ENCODE data around the gene RHBG. TPM values are rescaled to one million over a fixed set of nuclear protein-coding genes. Genes with fewer than 3 reads are reported as not detected.

The RHBG gene
- polyA plus RNA-seq, 1 experiment: not detected

DNA sequence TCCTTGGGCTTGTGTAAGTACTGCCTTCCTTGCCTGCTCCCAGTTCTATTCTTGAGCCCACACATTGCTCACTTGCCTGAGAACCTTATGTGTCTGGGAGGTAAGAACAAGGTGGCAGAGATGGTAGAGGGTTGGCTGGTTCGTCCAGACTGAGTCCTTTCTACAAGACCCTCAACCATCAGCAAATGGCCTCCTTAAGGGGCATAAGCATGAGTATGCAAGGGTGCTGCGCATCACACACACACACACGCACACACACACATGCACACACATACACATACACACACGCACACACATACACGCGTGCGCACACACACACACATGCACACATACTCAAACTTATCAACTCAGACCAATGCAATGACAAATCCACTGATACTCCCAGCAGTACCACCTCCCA is 56.9 kb downstream of the RHBG start:
- H3K4me3 ChIP-seq (ENCODE audit: low read depth, low read length): no peak overlapping the region
- DNase-seq (ENCODE audit: low read depth, low spot score): no peak
- CTCF ChIA-PET: interaction anchor here (0.9 to 3.9 kb wide), 2 partner anchors 40 to 64 kb away, joined by 4 to 15 read pairs; no protein-coding TSS in a partner anchor
- no peak overlapping the region for H3K27ac ChIP-seq (ENCODE audit: low read depth, low read length)
- H3K9me3 ChIP-seq (ENCODE audit: control insufficient read depth, insufficient read depth, low read length): peaks cover 4% of the 10 kb centered on the region; the same call in 1 of the 2 replicates
- TF ChIP-seq, protein P1, sequence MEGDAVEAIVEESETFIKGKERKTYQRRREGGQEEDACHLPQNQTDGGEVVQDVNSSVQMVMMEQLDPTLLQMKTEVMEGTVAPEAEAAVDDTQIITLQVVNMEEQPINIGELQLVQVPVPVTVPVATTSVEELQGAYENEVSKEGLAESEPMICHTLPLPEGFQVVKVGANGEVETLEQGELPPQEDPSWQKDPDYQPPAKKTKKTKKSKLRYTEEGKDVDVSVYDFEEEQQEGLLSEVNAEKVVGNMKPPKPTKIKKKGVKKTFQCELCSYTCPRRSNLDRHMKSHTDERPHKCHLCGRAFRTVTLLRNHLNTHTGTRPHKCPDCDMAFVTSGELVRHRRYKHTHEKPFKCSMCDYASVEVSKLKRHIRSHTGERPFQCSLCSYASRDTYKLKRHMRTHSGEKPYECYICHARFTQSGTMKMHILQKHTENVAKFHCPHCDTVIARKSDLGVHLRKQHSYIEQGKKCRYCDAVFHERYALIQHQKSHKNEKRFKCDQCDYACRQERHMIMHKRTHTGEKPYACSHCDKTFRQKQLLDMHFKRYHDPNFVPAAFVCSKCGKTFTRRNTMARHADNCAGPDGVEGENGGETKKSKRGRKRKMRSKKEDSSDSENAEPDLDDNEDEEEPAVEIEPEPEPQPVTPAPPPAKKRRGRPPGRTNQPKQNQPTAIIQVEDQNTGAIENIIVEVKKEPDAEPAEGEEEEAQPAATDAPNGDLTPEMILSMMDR (IDR thresholded peaks at IDR 0.05; ENCODE audit: low read depth, low read length): no peak
- H3K27me3 ChIP-seq (ENCODE audit: control insufficient read depth, insufficient read depth, low read length): peaks cover 96% of the 10 kb centered on the region
- POLR2A ChIA-PET: no interaction called here

DNA sequence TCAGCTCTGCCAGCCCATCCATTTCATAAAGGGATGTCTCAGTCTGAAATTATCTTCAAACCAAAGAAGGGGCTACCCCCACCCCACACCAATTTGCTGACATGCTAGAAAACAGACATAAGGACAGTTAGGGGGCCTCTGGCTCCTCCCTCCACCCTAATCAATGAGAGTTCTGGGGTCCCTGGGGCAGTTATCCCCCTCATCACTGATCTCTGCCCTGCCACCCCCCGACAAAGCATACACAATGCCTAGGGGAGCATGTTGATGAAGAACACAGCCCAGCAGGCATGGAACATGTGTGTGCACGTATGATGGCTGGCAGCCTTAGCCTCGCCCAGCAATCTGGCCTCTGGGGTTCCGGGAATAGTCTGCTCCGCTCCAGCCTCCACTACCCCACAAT is 58.9 kb downstream of the RHBG start:
- TF ChIP-seq, protein P1 (IDR thresholded peaks at IDR 0.05; ENCODE audit: low read depth, low read length): no peak
- Histone ChIP-seq H3K27ac (ENCODE audit: low read depth, low read length) (no peak overlapping the region), H3K4me3 (ENCODE audit: low read depth, low read length) (no peak overlapping the region), H3K9me3 (ENCODE audit: control insufficient read depth, insufficient read depth, low read length) (no peaks in the 10 kb centered on the region), H3K27me3 (ENCODE audit: control insufficient read depth, insufficient read depth, low read length) (peaks cover 96% of the 10 kb centered on the region)
- ChIA-PET CTCF (interaction anchor here (1.7 kb wide), 1 partner anchor 18 kb away, joined by 6 read pairs; no protein-coding TSS in a partner anchor), POLR2A (no interaction called here)
- no peak for DNase-seq (ENCODE audit: low read depth, low spot score)

DNA sequence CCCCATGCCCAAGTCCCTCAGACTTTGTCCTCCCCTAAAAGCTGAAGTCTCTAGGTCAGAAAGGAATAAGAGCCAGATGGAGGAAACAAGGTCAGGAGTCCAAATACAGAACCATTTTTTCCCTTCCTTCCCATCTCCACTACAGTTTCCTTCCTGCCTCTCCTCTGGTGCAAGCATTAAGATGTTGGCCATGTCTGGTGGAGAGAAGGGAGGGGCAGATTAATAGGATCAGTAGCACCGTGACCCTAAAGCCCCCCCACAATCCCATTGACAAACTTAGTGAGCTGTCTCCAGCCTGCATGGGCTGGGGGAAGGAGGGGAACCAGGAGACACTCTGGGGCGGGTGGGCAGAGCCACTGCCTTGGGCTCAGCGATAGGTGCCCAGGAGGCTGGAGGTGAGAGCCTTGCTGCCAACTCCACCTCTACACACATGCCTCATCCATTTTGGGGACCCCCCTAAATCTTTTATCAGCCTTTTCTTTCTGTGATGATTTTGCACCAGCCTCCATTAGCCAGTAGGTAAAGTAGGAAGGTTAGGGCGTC is 59.8 kb downstream of the RHBG start:
- CTCF ChIA-PET: interaction anchor here (2.4 kb wide), 1 partner anchor 17 kb away, joined by 13 read pairs; no protein-coding TSS in a partner anchor

DNA sequence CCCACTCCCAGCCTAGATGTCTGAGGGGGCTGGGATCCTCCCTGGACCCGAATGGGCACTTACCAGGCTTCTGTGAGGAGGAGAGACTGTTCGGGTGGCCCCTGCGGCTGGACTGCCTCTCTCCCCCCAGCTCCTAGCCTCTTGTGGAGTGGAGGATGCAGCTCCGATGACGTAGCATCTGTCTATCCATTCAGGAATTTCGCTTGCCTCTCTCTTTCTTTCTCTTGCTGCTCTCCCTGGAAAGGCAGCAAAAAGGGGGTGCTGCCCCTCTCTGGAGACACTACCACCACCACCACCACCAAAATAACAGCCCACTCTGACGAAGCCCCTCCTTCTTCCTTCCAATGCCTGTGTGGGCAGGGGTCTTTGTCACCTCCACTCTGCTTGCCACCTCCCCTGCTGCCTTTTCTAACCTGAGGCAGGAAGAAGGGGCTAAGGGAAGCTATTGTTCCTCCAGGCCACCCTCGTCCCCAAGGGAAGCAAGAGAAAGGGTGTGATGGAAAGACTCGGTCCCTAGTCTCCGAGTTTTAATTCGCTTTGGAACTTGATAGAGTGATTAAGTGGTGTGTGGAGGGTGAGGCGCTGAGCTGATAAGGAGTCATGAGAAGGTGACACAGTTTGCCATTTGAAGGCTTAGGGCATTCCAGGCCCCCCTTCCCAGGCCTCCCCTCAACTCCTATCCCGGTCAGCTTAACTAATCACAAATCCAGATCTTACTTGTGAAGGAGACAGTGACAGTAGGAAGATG is 60.5 kb downstream of the RHBG start:
- no peak for DNase-seq (ENCODE audit: low read depth, low spot score)
- ChIA-PET POLR2A (no interaction called here), CTCF (interaction anchor here (2.4 kb wide), 1 partner anchor 16 kb away, joined by 13 read pairs; no protein-coding TSS in a partner anchor)
- Histone ChIP-seq H3K9me3 (ENCODE audit: control insufficient read depth, insufficient read depth, low read length) (no peaks in the 10 kb centered on the region), H3K27me3 (ENCODE audit: control insufficient read depth, insufficient read depth, low read length) (peaks cover 96% of the 10 kb centered on the region), H3K4me3 (ENCODE audit: low read depth, low read length) (no peak overlapping the region), H3K27ac (ENCODE audit: low read depth, low read length) (no peak overlapping the region)
- TF ChIP-seq, protein P1 (IDR thresholded peaks at IDR 0.05; ENCODE audit: low read depth, low read length): no peak

More for the DNA sequence above, 59.8 kb downstream of the RHBG start:
- Histone ChIP-seq H3K27me3 (ENCODE audit: control insufficient read depth, insufficient read depth, low read length) (peaks cover 96% of the 10 kb centered on the region), H3K27ac (ENCODE audit: low read depth, low read length) (no peak overlapping the region), H3K9me3 (ENCODE audit: control insufficient read depth, insufficient read depth, low read length) (no peaks in the 10 kb centered on the region), H3K4me3 (ENCODE audit: low read depth, low read length) (no peak overlapping the region)
- POLR2A ChIA-PET: no interaction called here
- TF ChIP-seq, protein P1 (IDR thresholded peaks at IDR 0.05; ENCODE audit: low read depth, low read length): no peak
- DNase-seq (ENCODE audit: low read depth, low spot score): no peak

DNA sequence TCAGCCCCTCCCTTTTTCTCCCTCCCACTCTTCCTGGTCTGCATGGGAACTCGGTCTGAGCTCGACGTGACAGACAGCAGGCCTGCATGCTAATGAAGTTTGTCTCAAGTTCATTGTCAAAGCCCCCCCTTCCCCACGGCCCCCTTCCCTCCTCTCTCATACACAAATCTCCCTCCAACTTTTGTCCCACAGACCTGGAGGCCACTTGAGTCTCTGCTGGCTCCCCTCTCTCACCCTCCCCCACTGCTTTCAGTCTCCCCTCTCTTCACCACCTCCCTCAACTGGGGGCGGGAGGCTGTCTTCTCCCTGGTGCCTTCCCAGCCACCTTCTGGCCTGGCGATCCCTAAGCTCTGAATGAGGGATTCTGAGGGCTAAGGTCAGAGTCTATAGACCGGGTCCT is 61.3 kb downstream of the RHBG start:
- CTCF ChIA-PET: interaction anchor here (1.2 to 2.4 kb wide), 2 partner anchors 15 to 44 kb away, joined by 11 to 13 read pairs; no protein-coding TSS in a partner anchor
- TF ChIP-seq, protein P1 (IDR thresholded peaks at IDR 0.05; ENCODE audit: low read depth, low read length): no peak
- POLR2A ChIA-PET: no interaction called here
- no peak overlapping the region for H3K4me3 ChIP-seq (ENCODE audit: low read depth, low read length)
- no peak for DNase-seq (ENCODE audit: low read depth, low spot score)
- no peak overlapping the region for H3K27ac ChIP-seq (ENCODE audit: low read depth, low read length)
- peaks cover 96% of the 10 kb centered on the region for H3K27me3 ChIP-seq (ENCODE audit: control insufficient read depth, insufficient read depth, low read length)
- H3K9me3 ChIP-seq (ENCODE audit: control insufficient read depth, insufficient read depth, low read length): no peaks in the 10 kb centered on the region; the same call in 1 of the 2 replicates

All from AG04450 (cell line).